GM18511 (cell line): Measurements from ENCODE around the gene PLCG1.

Experiments
- ATAC-seq: cut with Tn5 transposase; IDR thresholded peaks from one replicate; pipeline ENCODE4 v1.9.1; 2021; ENCODE audit warnings: mild to moderate bottlenecking, moderate library complexity; ENCODE audit not compliant: unreplicated experiment

The PLCG1 gene

GRCh38 chr20:41176711-41177552, 39.6 kb downstream of the PLCG1 start:
- no peak for ATAC-seq

GRCh38 chr20:41177636-41178035, 40.3 kb downstream of the PLCG1 start:
- no peak for ATAC-seq

- no peak for ATAC-seq
These were observed 41.2 kb downstream of the PLCG1 start for GRCh38 chr20:41178495-41178894.

- ATAC-seq = no peak
These were observed 41.6 kb downstream of the PLCG1 start for GRCh38 chr20:41178904-41179432.

DNA sequence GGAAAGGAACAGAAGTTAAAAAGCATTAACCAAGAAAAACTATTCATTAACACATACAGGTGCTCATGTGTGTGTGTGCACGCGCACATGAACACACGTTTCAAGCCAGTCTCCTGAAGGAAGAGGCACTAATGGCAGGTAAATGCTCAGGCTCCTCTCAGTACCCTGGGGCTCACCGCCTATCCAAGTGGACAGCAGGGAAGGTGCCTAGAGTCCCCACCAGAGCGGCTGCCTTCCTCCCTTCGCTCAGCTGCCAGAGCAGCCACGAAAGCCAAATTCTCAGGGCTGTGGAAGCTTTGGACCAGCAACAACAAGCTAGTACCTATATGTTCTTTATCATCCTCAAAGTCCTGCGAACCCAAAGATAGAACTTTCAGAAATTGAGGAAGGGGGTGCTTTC, 42.6 kb downstream of the PLCG1 start:
- ATAC-seq = no peak

DNA sequence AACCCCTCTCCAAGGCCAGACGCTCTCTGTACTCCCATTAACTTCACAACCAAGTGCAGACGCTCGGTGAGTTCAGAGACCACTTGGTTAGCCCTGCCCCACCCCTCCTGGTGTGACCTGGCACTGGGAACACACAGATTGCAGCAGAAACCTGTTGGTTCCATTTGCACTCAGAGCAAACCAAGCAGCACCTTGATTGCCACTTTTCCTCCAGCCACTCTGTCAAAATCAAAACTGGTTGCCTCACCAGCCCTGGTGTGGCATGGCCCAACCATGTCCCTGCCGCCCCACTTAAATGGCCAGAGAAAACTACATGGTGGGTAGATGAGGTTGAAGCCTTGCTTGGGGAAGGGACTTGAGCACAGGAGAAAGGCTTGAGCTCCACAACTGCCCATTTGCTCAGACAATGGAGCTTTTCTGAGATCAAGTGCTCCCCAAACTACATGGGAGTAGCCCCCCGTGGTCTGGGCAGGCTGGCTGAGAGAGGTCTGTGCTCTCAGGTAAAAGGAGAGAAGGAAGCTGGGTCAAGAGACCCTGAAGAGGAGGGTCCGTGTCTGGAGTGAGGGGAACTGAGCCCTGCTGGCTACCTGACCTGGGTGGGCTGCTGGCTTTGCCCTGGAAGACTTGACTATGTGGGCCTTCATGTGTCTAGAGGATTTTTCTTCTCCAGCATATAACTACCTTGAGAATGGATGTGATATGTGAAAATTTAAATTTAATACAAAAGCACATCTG, 43.4 kb downstream of the PLCG1 start:
- no peak for ATAC-seq

DNA sequence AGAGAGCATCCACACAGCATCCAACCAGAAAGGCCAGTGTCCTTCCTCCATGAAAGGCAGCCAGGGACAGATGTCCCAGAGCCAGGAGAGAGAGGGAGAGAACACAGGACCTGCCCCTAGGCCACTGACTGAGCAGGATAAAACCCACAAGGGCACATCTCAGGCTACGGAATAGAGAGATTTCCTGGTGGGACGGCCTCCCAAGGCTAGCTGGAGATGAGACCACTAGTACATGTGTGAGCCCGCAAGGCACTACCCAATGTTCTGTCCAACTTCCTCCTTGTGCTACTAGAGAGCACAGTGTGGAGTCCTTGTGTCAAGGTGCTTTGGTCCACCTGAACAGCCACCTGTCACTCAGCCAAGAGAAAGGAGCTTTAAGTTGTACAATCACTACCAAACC, 44.2 kb downstream of the PLCG1 start:
- no peak for ATAC-seq

- ATAC-seq = no peak
These were observed 45.2 kb downstream of the PLCG1 start for GRCh38 chr20:41182296-41183212.

DNA sequence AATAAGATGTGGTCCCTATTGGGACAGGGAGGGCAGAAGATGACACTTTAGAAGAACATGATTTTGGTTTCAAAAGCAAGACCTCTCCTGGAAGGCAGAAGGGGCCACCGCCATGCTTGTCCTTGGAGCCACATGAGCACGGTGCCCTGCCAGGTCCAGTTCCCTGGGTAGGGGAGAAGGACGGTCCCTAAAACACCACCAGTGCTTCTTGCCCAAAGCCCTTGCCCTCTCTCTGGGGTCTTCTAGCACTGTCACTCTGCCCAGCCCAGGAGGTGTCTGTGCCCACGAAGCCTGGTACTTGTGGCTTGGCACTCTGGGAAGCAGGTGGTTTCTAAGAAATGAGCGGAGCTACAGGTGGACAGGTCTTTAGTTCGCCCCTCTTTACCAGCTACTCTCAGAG, 46.0 kb downstream of the PLCG1 start:
- no peak for ATAC-seq

DNA sequence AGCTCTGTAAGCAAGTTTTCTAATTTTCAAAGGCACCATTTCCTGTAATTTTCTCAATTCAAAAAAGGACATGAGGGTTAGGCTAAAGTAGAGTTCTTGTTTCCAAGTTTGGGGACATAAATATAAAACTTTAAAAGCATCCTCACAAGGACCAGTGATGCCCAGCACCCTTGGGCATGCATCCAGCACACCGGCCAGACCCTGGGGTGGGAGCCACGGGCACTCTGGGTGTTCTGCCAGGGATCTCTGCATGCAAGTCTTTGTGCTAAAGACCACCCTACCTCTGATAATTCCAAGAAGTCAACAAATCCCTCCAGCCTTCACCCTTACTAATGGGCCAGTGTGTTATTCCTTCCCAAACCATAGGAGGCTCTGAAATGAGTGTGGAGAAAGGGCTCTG, 46.5 kb downstream of the PLCG1 start:
- ATAC-seq = no peak

DNA sequence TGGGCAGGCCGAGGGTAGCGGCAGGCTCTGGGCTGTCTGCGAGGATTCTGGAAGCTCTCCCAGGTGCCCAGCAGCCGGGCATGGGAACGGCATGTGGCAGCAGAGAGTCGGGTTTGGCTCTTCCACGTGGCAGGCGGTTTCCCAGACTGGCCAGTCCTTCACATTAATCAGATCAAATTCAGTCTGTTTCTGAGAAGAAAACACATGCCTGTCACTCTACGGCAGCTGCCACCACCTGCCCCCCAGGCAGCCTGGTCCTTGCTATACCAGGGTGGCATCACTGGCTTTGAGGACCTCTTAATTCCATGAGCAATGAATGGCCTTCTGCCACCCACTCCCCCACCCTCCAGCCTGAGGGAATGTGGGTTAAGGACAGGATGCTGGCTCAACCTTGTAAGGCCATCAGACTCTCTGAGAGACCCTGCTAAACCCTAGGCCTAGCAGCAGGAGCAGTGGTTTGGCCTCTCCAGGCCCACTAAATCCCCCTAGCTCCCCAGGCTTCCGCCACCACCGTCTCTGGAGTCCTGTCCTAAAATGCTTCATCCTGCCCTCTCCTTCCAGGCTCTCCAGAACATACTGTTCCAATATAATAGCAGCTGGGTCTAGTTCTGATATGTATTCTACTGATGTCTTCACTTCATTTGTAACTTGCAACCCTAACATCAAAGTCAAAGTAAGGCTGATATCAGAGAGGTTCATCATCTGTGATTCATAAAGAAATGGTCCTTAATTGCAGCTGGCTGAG, 47.8 kb downstream of the PLCG1 start:
- no peak for ATAC-seq

DNA sequence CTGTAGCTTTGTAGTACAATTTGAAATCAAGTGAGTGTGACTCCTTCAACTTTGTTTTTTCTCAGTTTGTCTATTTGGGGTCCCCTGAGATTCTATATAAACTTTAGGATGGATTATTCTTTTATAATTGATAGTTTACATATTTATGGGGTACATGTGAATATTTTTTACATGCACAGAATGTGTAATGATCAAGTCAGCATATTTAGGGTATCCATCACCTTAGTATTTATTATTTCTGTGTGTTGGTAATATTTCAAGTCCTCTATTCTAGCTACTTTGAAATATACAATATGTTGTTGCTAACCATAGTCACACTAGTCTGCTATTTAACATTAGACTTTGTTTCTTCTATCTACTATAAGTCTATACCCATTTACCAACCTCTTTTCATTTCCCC, 50.3 kb downstream of the PLCG1 start:
- ATAC-seq = no peak

DNA sequence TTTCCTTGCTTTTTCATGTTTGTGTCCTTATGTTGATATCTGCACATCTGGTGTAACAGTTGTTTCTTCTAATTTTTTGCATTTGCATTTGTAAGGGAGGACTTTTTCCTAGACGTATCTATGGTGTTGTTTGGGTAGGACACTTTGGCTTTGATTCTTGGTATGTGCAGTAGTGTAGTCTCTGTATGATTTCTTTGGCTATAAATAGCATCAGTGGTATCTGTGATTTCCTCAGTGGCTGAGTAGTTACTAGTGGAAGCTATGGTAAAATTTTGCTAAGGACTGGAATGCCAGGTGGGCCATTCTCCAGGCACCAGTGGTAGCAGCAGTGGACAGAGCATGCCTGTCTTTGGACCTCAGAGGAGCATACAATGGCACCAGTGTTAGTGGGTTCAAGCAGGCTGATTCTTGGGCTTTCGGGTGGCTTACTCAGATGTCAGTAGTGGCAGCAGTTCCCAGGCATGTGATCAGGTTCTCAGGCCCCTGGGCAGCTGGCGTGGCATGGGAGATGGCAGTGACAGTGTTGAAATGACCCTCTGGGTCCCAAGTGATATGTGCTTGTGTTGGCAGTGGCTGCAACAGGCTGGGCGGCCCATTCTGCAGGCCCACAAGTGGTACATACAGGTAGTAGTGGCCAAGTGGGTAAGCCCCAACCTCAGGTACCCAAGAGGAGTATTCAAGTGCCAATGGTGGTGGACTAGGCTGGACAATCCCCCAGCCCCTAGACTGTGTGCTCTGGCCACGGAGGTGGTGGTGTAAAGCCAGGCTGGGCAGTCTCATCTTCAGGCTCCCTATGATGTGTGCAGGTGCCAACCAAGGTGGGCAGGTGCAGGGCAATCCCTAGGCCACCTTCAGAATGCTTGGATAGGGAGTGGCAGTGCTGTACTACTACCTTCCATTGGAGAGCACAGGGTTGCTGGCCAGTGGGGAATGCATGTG, 54.5 kb downstream of the PLCG1 start:
- ATAC-seq = no peak

DNA sequence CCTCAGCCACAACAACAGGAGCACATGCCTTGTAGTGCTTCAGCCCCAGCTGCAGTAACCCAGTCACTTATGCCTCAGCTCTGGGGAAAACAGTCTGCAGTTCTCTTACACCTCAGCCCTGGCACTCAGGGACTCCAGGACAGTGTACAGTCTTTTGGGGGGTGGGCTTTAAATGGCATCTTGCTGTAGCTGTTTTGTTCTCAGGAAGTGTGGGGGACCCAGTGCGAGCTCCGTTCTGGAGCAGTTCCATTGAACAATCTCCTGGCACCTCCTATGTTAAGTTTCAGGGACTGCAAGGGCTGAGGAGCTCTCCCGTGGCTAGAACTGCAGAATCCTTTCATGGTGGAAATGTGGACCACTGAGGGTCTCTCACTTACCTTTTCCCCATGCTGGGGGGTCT, 55.2 kb downstream of the PLCG1 start:
- ATAC-seq = no peak

- ATAC-seq = no peak
These were observed 59.4 kb downstream of the PLCG1 start for GRCh38 chr20:41196653-41197225.

DNA sequence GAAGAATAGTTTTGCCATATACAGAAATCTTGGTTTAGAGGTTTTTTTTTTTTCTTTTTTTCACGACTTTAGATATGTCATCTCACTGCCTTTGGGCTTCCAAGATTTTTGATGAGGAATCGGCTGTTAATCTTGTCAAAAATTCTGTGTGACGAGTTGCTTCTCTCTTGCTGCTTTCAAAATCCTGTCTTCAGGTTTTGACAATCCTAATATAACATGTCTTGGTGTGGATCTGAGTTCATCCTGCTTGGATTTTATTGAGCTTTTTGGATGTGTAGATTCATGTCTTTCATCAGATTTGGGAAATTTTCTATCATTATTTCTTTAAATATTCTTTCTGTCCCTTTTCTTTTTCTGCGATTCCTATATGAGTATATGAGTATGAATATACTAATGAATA, 61.1 kb downstream of the PLCG1 start:
- no peak for ATAC-seq

DNA sequence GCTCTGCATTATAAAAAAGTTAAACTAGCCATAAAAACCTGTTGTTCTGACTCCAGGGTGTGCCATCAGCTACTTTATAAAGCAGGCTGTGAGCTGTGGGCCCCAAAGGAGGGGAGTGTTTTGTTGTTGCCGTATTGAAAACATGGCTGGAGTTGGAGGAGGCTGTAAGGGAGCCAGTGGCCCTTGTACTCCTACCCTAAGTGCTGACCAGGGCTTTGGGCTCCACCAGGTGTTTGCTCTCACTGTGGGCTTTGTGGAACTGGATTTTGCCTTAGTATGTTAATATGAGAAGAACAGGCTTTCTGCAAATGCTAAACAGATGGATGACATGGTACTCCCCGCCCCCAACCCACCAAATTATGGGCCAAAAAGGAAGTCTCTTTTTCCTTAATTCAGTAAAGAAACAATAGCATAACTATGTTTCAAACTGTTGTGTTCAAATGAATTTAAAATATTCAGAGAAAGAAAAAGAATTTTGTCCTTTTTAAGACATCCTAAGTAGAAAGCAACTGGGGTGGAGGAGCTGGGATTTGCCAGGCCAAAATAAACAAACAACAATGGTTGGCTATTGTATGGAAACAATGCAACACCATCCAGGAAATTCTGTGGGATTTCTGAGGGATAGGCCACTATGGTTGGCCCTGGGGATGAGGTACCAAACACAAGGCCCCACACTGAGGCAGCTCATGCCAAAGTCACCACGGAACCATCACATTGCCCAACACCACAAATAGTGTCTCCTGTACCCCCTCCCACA, 63.3 kb downstream of the PLCG1 start:
- ATAC-seq = no peak

DNA sequence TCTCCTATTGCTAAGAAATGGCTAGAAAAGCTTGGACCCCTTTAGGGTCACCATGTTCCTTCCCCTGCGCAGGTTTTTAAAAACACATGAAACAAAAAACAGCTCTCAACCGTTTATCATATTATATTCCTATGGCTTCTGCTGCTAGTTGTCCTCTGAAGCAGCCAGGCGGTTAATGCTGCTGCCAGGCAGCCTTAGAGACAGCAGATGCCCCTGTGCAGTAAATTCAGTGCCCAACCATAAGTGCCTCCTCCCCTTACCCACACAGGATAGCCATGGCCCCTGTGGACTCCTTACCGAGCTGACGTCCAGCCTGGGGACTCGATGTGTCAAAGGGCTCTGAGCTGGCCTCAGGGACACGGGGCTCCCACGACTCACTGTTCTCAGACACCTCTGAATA, 64.4 kb downstream of the PLCG1 start:
- ATAC-seq = no peak
